ENCODE measurements around the gene DENND4A. TPM values are rescaled to one million over a fixed set of nuclear protein-coding genes. Genes with fewer than 3 reads are reported as not detected.

Gene DENND4A
- total and polyA plus RNA-seq, 10 of the 15 experiments (the other 5 are each of a cell fraction or from before 2014, with no cell fraction given), result 14.2 to 81.8 (median 34.1) TPM

- TF ChIP-seq FOXK2 (IDR thresholded peaks at IDR 0.05), result no peak
- no peak for TF ChIP-seq TCF3 (IDR thresholded peaks at IDR 0.05; ENCODE audit: borderline replicate concordance, insufficient read depth, low read depth, low read length)
Measured at GRCh38 chr15:65680544-65680943, 111.5 kb downstream of the DENND4A start (continued).

- Histone ChIP-seq H3K4me3 (no peak overlapping the region), H3K9ac (ENCODE audit: control insufficient read depth, insufficient read depth, low read length) (no peak overlapping the region), H3K36me3 (ENCODE audit: control insufficient read depth in 2 of 2, insufficient read depth in 2 of 2, low read length in 1 of 2) (peaks cover 0 to 8% of the 10 kb centered on the region in 2 experiments; a peak in 3 of 4 replicates), H2AFZ (ENCODE audit: control insufficient read depth, low read depth, low read length) (no peak overlapping the region), H3K4me1 (ENCODE audit: control insufficient read depth, insufficient read depth, low read length) (no peaks in the 10 kb centered on the region), H3K4me2 (ENCODE audit: control insufficient read depth, insufficient read depth) (no peak overlapping the region), H3K79me2 (ENCODE audit: control insufficient read depth, insufficient read depth, low read length) (no peaks in the 10 kb centered on the region), H4K20me1 (ENCODE audit: control insufficient read depth, insufficient read depth) (no peaks in the 10 kb centered on the region), H3K27ac (ENCODE audit: control insufficient read depth, insufficient read depth) (no peak overlapping the region), H3K9me3 (replicated peaks; ENCODE audit: control insufficient read depth, insufficient read depth, low read length) (no peaks in the 10 kb centered on the region), H3K27me3 (replicated peaks in 1 of 2; ENCODE audit: control insufficient read depth in 2 of 2, insufficient read depth in 2 of 2, low read length in 1 of 2) (no peaks in the 10 kb centered on the region)
- FAIRE-seq (no peak), ATAC-seq (no peak), DNase-seq (ENCODE audit: low read depth, low spot score) (no peak)
- WGBS (ENCODE audit: insufficient coverage, insufficient replicate concordance, low lambda C conversion rate, missing lambda C conversion rate), result 93% methylated on average over 2 of the region's 2 CpGs
- CTCF ChIA-PET, result no interaction called here
- POLR2A ChIA-PET, result no interaction called here
- SMC1A ChIA-PET (ENCODE audit: uncharacterized antibody, unreplicated experiment), result no interaction called here
- in situ Hi-C loops (cut with MboI), result no loop called here
- TF ChIP-seq SIX5 (IDR thresholded peaks at IDR 0.05; ENCODE audit: low read depth, low read length, severe bottlenecking) (no peak), IKZF1 (conservative IDR thresholded peaks at IDR 0.05) (no peak), ZNF622 (IDR thresholded peaks at IDR 0.05) (no peak), SMAD5 (IDR thresholded peaks at IDR 0.05; ENCODE audit: low read depth) (no peak), RAD21 (IDR thresholded peaks at IDR 0.05; ENCODE audit: insufficient read depth, low read depth, low read length) (no peak), ZZZ3 (IDR thresholded peaks at IDR 0.05; ENCODE audit: control insufficient read depth, insufficient read length, low read depth) (no peak), ZNF207 (IDR thresholded peaks at IDR 0.05; ENCODE audit: borderline replicate concordance) (no peak), REST (IDR thresholded peaks at IDR 0.05; ENCODE audit: low read depth, low read length) (no peak), IRF3 (IDR thresholded peaks at IDR 0.05) (no peak)
- TF ChIP-seq, protein P1, sequence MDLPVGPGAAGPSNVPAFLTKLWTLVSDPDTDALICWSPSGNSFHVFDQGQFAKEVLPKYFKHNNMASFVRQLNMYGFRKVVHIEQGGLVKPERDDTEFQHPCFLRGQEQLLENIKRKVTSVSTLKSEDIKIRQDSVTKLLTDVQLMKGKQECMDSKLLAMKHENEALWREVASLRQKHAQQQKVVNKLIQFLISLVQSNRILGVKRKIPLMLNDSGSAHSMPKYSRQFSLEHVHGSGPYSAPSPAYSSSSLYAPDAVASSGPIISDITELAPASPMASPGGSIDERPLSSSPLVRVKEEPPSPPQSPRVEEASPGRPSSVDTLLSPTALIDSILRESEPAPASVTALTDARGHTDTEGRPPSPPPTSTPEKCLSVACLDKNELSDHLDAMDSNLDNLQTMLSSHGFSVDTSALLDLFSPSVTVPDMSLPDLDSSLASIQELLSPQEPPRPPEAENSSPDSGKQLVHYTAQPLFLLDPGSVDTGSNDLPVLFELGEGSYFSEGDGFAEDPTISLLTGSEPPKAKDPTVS (IDR thresholded peaks at IDR 0.05; ENCODE audit: low read depth, low read length), result no peak
- BruUV-seq (replicated peaks), result no TSS peak
- intact Hi-C loops (cut with micrococcal nuclease; ENCODE audit: unreplicated experiment), result no loop called here
- RAD21 ChIA-PET (ENCODE audit: unreplicated experiment), result no interaction called here
Measured at GRCh38 chr15:65676123-65676522, 116.0 kb downstream of the DENND4A start.

Measured in GM12878 (cell line).